A673 (cell line): ENCODE data around the gene PRKG1.

Experiments used
- EZH2 ChIP-seq: fragments of 200-600 bp; sonication (generic); IDR thresholded peaks from 2 replicates; pipeline ENCODE4 v1.6.1; 2017; ENCODE audit warnings: borderline replicate concordance, low read depth, mild to moderate bottlenecking, mixed read lengths, antibody characterized with exemption, low read length; ENCODE audit not compliant: poor library complexity, severe bottlenecking
- TF ChIP-seq, protein P1 (sequence below): fragments of 300-800, 200-600 bp; sonication (generic); conservative IDR thresholded peaks from 2 replicates; pipeline ENCODE4 v1.5.1; 2017; ENCODE audit warnings: low read depth, mild to moderate bottlenecking, antibody characterized with exemption, low read length, moderate library complexity, mixed read lengths

DNA sequence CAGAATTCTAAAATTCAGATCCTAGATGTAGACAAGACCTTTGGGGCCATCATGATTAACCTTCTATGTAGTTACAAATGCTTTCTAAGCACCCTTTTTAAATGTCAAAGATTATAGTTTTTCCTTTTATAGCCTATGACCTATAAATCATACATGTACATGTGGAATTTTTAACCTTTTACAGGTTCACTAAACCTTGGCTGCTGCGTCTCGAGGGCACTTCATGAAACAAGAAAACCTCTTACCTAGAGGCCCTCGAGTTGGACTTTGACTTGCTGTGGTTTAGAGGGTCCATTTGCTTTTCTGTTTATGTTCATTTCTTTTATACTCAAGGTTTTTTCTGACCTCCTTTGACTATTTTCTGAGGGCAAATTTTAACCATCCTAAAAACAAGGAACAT lies 323.0 kb downstream of the PRKG1 start:
- TF ChIP-seq, protein P1, sequence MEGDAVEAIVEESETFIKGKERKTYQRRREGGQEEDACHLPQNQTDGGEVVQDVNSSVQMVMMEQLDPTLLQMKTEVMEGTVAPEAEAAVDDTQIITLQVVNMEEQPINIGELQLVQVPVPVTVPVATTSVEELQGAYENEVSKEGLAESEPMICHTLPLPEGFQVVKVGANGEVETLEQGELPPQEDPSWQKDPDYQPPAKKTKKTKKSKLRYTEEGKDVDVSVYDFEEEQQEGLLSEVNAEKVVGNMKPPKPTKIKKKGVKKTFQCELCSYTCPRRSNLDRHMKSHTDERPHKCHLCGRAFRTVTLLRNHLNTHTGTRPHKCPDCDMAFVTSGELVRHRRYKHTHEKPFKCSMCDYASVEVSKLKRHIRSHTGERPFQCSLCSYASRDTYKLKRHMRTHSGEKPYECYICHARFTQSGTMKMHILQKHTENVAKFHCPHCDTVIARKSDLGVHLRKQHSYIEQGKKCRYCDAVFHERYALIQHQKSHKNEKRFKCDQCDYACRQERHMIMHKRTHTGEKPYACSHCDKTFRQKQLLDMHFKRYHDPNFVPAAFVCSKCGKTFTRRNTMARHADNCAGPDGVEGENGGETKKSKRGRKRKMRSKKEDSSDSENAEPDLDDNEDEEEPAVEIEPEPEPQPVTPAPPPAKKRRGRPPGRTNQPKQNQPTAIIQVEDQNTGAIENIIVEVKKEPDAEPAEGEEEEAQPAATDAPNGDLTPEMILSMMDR, result no peak
- no peak for TF ChIP-seq EZH2
